Measurements from ENCODE around the gene METTL15. TPM values are rescaled to one million over a fixed set of nuclear protein-coding genes. Genes with fewer than 3 reads are reported as not detected.
"Not testable (repeated sequence)": the region's sequence is repeated elsewhere in the genome, so short reads cannot be mapped to it uniquely, and the experiment has no call there.

The METTL15 gene
- total RNA-seq, 1 experiment from 2014 or later: 13.5 TPM

DNA sequence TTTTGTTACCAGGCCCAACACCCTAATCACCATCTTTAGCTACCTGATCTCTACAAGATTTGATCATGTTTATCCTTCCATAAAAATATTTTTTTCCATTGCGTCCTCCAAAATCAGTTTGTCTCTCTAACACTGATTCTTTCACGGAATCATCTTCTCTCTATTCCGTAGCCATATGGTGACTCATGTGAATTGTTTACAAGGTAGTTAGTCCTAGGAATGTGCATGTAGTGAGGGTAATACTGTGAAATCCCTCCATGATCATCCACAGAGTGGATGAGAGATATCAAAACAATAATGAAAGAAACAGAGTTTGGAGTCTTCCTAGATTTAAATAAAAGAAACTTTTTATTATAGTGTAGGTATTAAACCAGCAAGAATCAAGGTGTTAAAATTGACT lies 230.2 kb downstream of the METTL15 start:
- DNase-seq (ENCODE audit: low read depth): no peak
- in situ Hi-C loops (cut with HindIII; ENCODE audit: low pct_unique_long_range_greater_than_20kb, low sequenced_read_pairs): no loop called here

DNA sequence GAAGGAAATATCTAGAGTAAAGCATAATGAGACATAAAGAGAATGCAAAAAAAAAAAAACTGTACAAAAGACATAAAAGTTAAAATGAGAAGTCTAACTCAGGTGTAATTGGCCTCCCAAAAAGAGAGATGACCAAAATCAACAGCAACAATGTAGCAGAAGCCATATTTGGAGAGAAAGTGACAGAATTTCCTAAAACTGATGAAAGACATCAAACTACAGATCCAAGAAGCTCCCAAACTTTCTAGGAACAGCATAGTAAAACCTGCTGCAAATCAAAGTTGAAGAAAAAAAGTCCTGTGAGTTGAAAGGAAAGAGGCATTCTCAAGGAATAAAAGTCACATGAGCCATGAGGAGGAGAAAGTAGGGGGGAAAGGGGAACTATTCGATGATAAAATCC lies 231.3 kb downstream of the METTL15 start:
- DNase-seq (ENCODE audit: low read depth): no peak
- in situ Hi-C loops (cut with HindIII; ENCODE audit: low pct_unique_long_range_greater_than_20kb, low sequenced_read_pairs): no loop called here

DNA sequence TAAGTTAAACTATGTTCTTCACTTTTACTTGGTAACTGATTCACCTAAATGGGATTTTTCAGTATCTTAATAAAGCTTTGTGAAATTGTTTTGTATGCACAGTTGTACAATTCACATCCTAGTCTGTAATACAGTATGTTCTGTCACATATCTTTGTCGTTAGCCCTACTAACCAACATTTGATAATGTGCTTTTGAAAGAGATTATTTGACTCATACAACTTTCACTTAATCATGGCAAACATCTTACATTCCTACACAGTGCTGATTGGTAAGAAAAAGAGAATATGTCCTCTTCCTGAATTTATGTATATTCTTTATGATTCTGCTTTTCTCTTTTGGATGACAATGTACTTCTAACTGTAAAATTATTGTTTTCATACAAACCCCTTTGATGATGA lies 234.5 kb downstream of the METTL15 start:
- in situ Hi-C loops (cut with HindIII; ENCODE audit: low pct_unique_long_range_greater_than_20kb, low sequenced_read_pairs): no loop called here
- DNase-seq (ENCODE audit: low read depth): no peak

DNA sequence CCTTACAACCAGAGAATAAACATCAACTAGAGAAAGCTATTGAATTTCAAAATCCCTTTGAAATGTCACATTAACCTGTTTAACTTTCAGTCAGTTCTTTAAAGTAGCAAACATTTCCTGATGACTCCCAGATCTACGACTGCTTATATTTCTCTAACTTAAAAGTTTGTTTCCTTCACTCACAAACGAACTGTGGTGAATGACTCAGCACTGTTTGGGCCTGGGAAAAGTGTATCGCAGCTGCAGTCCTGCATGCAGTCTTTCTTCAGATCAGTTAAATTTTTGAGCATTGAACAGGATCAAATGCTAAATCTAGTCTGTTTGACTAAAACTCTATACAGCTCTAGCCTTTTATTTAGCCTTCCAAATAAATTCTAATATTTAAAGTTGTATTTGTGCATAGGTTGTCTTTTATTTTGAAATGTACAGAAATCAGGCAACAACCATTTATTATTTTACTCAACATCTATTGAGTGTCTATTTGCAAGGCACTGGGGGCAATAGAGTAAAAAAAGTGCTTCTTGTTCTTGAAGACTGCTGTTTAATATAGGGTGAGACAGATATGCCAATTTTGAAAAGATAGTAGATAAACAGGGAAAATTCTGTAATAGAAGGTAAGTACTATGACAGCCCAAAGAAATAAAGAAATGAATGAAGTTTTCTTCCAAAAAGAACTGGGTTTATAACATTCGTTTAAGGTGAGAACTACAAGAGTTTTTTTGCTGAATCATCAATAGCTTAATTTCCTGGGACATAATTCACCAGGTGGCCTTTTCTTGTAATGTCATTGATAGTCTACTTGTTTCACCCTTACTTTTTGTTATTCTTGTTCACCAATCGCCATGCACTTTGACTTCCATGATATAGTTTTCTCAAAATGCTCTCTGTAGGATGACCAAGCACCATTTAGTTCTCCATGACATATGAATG lies 235.4 kb downstream of the METTL15 start:
- DNase-seq (ENCODE audit: low read depth): peak; percentile 56
- in situ Hi-C loops (cut with HindIII; ENCODE audit: low pct_unique_long_range_greater_than_20kb, low sequenced_read_pairs): no loop called here

DNA sequence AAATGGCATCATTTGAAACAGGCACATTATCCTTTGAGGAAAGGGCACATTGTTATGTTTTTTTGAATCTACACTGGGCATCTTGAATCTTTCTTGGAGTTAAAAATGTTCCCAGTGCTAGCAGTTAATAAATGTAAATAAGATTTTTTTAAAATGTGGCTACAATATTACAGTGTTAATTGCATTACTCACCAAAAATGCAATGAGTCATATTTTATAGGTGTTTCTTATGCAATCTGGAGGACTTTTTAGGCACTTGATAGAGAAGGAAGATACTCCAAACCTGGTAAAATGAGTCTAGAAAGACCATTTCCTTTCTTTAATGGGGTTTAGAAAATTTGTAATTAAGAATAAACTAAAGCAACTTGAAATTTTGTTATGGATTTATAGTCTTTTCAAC lies 238.0 kb downstream of the METTL15 start:
- in situ Hi-C loops (cut with HindIII; ENCODE audit: low pct_unique_long_range_greater_than_20kb, low sequenced_read_pairs): no loop called here
- DNase-seq (ENCODE audit: low read depth): no peak

DNA sequence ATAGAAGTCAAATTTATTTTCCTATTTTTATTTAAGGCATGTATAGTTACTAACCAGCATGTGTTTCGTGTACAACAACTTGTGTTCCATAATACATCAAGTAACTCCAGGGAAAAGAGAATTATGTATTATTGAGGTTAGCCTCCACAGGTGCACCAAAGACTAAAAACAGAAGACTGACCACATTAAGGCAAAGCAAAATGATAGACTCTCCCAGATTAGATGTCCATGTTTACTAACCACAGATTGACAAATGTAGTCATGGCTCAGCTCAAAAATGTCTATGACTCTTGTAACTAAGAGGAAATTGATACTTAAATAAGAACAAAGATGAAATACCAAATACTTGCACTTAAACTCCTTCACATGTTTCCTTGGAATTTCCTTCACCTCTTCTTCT lies 238.5 kb downstream of the METTL15 start:
- no peak for DNase-seq (ENCODE audit: low read depth)

DNA sequence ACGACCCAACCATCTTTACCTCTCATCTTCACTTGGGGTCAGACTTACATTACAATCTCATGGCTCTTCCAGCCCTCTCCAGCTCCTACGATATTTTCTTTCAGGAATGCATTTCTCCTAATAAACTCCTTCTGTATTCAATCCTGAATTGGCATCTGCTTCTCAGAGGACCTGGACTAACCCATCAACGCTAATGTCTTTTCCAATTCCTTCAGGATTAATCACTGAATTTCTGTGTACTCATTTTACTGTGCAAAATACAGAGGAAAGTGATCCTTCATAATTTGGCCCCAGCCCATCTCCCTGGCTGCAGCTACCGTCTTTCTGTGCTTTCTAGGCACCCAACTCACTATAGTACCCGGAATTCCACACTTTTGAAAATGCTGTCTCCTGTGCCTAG lies 239.2 kb downstream of the METTL15 start:
- DNase-seq (ENCODE audit: low read depth): no peak
- in situ Hi-C loops (cut with HindIII; ENCODE audit: low pct_unique_long_range_greater_than_20kb, low sequenced_read_pairs): no loop called here

More for the DNA sequence above, 238.5 kb downstream of the METTL15 start:
- in situ Hi-C loops (cut with HindIII; ENCODE audit: low pct_unique_long_range_greater_than_20kb, low sequenced_read_pairs): no loop called here

DNA sequence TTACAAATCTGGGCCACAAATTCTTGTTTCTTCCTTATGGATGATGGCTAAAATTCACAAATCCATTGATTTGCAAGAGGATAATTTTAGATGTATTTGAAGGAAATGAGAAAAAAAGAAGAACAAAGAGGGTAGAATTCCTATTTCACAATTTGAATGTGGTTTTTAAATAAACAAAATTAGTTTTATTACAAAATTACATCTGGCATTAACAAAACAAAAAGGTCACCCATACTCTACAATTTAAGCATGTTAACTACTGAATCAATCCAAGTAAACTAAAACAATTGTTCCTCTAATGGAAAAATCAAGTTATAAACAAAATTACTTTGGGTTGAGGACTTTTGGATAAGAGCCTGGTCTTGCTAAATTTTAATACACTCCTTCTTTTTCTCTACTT lies 242.0 kb downstream of the METTL15 start:
- in situ Hi-C loops (cut with HindIII; ENCODE audit: low pct_unique_long_range_greater_than_20kb, low sequenced_read_pairs): no loop called here

DNA sequence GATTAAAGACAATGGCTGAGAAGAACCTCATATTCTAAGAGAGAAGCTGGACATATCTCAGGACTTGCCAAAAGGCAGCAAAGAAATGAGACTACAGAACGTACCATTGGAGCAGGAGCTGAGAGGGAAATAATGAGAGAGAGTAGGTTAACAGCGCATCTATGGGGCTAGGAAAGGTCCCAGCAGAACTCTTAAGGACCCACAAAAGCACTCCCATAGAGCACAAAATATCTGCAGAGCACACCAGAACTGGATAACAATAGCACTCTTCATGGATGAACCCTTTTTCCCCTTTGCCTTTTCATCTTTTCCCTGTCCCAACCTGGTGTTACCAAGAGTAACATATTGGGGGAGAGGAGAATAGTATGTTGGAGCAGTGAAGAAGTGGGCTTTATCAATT lies 245.8 kb downstream of the METTL15 start:
- DNase-seq (ENCODE audit: low read depth): no peak
- in situ Hi-C loops (cut with HindIII; ENCODE audit: low pct_unique_long_range_greater_than_20kb, low sequenced_read_pairs): no loop called here

More for the DNA sequence above, 242.0 kb downstream of the METTL15 start:
- DNase-seq (ENCODE audit: low read depth): no peak

DNA sequence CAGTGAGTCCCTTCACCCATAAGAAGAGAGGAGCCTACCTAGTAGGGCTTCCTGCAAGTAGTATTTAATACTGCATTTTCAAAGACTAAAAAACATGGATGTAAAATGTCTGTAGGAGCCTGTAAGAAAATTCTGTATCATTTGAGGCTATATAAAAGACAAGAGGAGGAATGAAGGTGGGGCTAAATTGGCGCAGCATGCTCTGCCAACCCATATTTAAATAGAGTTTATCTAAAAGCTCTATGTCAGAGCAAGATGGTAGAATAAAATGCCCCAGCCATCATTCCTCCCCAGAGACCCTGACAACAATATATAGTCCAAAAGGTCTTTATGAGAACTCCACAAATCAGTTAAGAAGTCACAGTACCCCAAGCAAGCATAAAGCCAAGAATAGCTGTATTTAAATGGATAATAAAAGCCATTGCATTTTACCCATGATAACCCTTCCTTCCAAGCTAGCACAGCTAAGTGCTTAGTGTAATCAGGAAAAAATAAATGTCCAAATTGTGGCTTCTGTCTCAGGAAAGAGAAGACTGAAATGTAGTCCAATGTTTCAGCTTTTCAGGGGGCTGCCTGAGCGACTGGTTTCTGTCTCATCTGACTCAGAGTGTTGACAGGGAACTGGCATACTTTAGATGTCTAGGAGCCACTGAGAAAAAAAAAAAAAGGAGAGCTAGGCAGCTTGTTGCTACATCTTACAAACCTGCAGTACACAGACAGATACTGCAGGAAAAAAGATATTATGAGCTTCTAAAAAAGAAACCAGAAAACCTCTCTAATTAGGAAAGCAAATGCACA lies 258.6 kb downstream of the METTL15 start:
- DNase-seq (ENCODE audit: low read depth): no peak
- in situ Hi-C loops (cut with HindIII; ENCODE audit: low pct_unique_long_range_greater_than_20kb, low sequenced_read_pairs): no loop called here

DNA sequence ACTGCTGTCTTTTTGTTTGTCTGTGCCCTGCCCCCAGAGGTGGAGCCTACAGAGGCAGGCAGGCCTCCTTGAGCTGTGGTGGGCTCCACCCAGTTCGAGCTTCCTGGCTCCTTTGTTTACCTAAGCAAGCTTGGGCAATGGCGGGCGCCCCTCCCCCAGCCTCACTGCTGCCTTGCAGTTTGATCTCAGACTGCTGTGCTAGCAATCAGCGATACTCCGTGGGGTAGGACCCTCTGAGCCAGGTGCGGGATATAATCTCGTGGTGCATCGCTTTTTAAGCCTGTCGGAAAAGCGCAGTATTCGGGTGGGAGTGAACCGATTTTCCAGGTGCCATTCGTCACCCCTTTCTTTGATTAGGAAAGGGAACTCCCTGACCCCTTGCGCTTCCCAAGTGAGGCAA lies 269.9 kb downstream of the METTL15 start:
- in situ Hi-C loops (cut with HindIII; ENCODE audit: low pct_unique_long_range_greater_than_20kb, low sequenced_read_pairs); DNase-seq (ENCODE audit: low read depth): not testable (repeated sequence)

Other genes with a start within 250 kb of the METTL15 start
- gene KIF18A, start 232 bp upstream of the METTL15 start, total RNA-seq (2014; rRNA removed; shearing (Covaris generic); ENCODE audit: low replicate concordance): 9.0 and 9.9 TPM in 2 replicates

All from Caki2 (cell line).